AG04450 (cell line): Measurements from ENCODE around the gene NXPE4. TPM values are rescaled to one million over a fixed set of nuclear protein-coding genes. Genes with fewer than 3 reads are reported as not detected.
"Not testable (repeated sequence)": the region's sequence is repeated elsewhere in the genome, so short reads cannot be mapped to it uniquely, and the experiment has no call there.

Experiments used
- CTCF ChIA-PET: fragments of 300-600, 350-600 bp; formaldehyde crosslinking; extraction: SDS; loops from one replicate; lab custom pipeline; 2022; ENCODE audit warnings: antibody characterized with exemption, inconsistent platforms; lab: Charles Lee
- POLR2A ChIA-PET: fragments of 350-600 bp; formaldehyde crosslinking; extraction: SDS; loops from one replicate; lab custom pipeline; 2021; ENCODE audit warnings: antibody characterized with exemption, inconsistent platforms; lab: Yijun Ruan, JAX
- DNase-seq: peaks from one replicate; pipeline ENCODE4 v3.0.0-alpha.2; 2011; ENCODE audit warnings: low read depth, low spot score
- H3K27ac ChIP-seq: one replicate; pipeline ENCODE4 v1.5.1; 2012; ENCODE audit warnings: low read depth, low read length, control low read depth
- H3K27me3 ChIP-seq: one replicate; pipeline ENCODE4 v1.6.0; 2012; ENCODE audit warnings: low read length; ENCODE audit not compliant: control insufficient read depth, insufficient read depth
- H3K4me3 ChIP-seq: 2 replicates; pipeline ENCODE4 v1.5.1; 2011; ENCODE audit warnings: mild to moderate bottlenecking, low read depth, low read length, control low read depth
- H3K9me3 ChIP-seq: 2 replicates; pipeline ENCODE4 v1.5.1; 2012; ENCODE audit warnings: low read length; ENCODE audit not compliant: control insufficient read depth, insufficient read depth
- CTCF ChIP-seq: IDR thresholded peaks from 2 replicates; pipeline ENCODE4 v1.5.1; 2011; ENCODE audit warnings: low read depth, low read length, control low read depth, inconsistent platforms
- polyA minus RNA-seq: library from RNA; depleted of rRNA, polyadenylated mRNA; stranded (reverse); fragments of >200 nt; gene quantifications from 2 replicates; pipeline ENCODE4 v1.2.3, GENCODE V29; 2011; rRNA and poly(A)+ RNA removed
- polyA plus RNA-seq: library from polyadenylated mRNA; depleted of rRNA; stranded (reverse); fragments of >200 nt; gene quantifications from 2 replicates; pipeline ENCODE4 v1.2.3, GENCODE V29; 2011; rRNA removed

NXPE4 gene
- polyA plus RNA-seq (not detected in 2 replicates), polyA minus RNA-seq (not detected in 2 replicates)

- ChIA-PET POLR2A (no interaction called here), CTCF (no interaction called here)
- H3K27me3 ChIP-seq = no peaks in the 10 kb centered on the region
- no peaks in the 10 kb centered on the region for H3K9me3 ChIP-seq
- no peak for TF ChIP-seq CTCF
- H3K27ac ChIP-seq = no peak within 1 kb of the TSS
- H3K4me3 ChIP-seq = no peak within 1 kb of the TSS
- no peak for DNase-seq
Measured at GRCh38 chr11:114595571-114595970, at the start of gene NXPE4. TSS of gene NXPE4 (minus strand) at chr11:114595786. CDS start at chr11:114594759, 1,027 bp downstream.

- H3K27ac ChIP-seq, DNase-seq, H3K27me3 ChIP-seq, H3K9me3 ChIP-seq, CTCF ChIA-PET, POLR2A ChIA-PET, H3K4me3 ChIP-seq: not testable (repeated sequence)
Measured at GRCh38 chr11:114639440-114639839, 43.9 kb upstream of the NXPE4 start.

GRCh38 chr11:114631445-114631965 lies 35.9 kb upstream of the NXPE4 start:
- H3K9me3 ChIP-seq, DNase-seq, CTCF ChIA-PET, H3K27ac ChIP-seq, H3K27me3 ChIP-seq, H3K4me3 ChIP-seq, POLR2A ChIA-PET: not testable (repeated sequence)

DNA sequence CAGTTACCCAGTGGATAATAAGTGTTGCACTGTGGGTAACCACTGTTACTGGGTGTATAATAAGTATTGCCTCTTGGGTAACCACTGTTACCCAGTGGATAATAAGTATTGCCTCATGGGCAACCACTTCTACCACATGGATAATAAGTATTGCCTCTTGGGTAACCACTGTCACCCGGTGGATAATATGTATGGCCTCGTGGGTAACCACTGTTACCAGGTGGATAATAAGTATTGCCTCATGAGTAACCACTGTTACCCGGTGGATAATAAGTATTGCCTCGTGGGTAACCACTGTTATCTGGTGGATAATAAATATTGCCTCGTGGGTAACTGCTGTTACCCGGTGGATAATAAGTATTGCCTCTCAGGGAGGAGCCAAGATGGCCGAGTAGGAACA lies 29.7 kb upstream of the NXPE4 start:
- CTCF ChIA-PET = no interaction called here
- Histone ChIP-seq H3K27me3 (no peaks in the 10 kb centered on the region), H3K9me3 (no peaks in the 10 kb centered on the region), H3K4me3 (no peak overlapping the region), H3K27ac (no peak overlapping the region)
- no peak for TF ChIP-seq CTCF
- POLR2A ChIA-PET = no interaction called here
- DNase-seq = no peak

- CTCF ChIA-PET = no interaction called here
- POLR2A ChIA-PET = no interaction called here
- no peak for DNase-seq
- Histone ChIP-seq H3K27ac (no peak overlapping the region), H3K27me3 (no peaks in the 10 kb centered on the region), H3K9me3 (no peaks in the 10 kb centered on the region), H3K4me3 (no peak overlapping the region)
- TF ChIP-seq CTCF = no peak
Measured at GRCh38 chr11:114624455-114625207, 29.0 kb upstream of the NXPE4 start.

DNA sequence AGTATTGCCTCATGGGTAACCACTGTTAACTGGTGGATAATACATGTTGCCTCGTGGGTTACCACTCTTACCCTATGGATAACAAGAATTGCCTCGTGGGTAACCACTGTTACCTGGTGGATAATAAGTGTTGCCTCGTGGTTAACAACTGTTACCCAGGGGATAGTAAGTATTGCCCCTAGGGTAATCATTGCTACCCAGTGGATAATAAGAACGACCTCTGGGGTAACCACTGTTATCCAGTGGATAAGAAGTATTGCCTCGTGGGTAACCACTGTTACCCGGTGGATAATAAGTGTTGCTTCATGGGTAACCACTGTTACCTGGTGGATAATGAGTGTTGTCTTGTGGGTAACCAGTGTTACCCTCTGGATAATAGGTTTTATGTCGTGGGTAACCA lies 28.1 kb upstream of the NXPE4 start:
- no peaks in the 10 kb centered on the region for H3K9me3 ChIP-seq
- no peak for TF ChIP-seq CTCF
- H3K4me3 ChIP-seq = no peak overlapping the region
- H3K27me3 ChIP-seq = no peaks in the 10 kb centered on the region
- no peak overlapping the region for H3K27ac ChIP-seq
- no peak for DNase-seq
- CTCF ChIA-PET = no interaction called here
- POLR2A ChIA-PET = no interaction called here
